Testis (tissue), 3 donors: ENCODE results near the gene CEMIP. TPM values are rescaled to one million over a fixed set of nuclear protein-coding genes. Genes with fewer than 3 reads are reported as not detected.

Source experiments
- DNase-seq: peaks from one replicate; pipeline ENCODE4 v3.0.0-alpha.2; 2019
- H3K27ac ChIP-seq, 2 donors: fragments of 200-600 bp; sonication (generic); one replicate each; pipeline ENCODE4 v1.5.1; 2019
- H3K27me3 ChIP-seq: fragments of 200-600 bp; sonication (generic); one replicate; pipeline ENCODE4 v1.5.1; 2019
- H3K36me3 ChIP-seq: fragments of 200-600 bp; sonication (generic); one replicate; pipeline ENCODE4 v1.5.1; 2017; ENCODE audit warnings: low read depth; ENCODE audit errors: missing control alignments
- H3K4me1 ChIP-seq: fragments of 200-600 bp; sonication (generic); one replicate; pipeline ENCODE4 v1.5.1; 2019
- H3K4me3 ChIP-seq, 2 donors: fragments of 200-600 bp; sonication (generic); one replicate each; pipeline ENCODE4 v1.5.1; 2017 to 2019
- H3K9me3 ChIP-seq: fragments of 200-600 bp; sonication (generic); one replicate; pipeline ENCODE4 v1.5.1; 2017
- CTCF ChIP-seq, 3 experiments: fragments of 450-650 bp in 2 of 3; fragments of 200-600 bp in 1 of 3; sonication (generic) in 1 of 3; IDR thresholded peaks; one replicate each; pipeline ENCODE4 v1.5.1; 2016 to 2019; ENCODE audit warnings: antibody characterized with exemption in 3 of 3, mild to moderate bottlenecking in 2 of 3, moderate library complexity in 1 of 3
- POLR2A ChIP-seq: fragments of 450-650 bp; IDR thresholded peaks from one replicate; pipeline ENCODE4 v1.6.1; 2017; ENCODE audit warnings: antibody characterized with exemption, mild to moderate bottlenecking, moderate library complexity
- WGBS, 2 donors: methylation state at CpG; one replicate each; pipeline ENCODE4 v1.1.5; 2018; 5-methylcytosine and 5-hydroxymethylcytosine counted together
- intact Hi-C: fragments of 100-400 bp; cut with DNase I; formaldehyde crosslinking; loops from one replicate; pipeline ENCODE4 v1.15.1; 2023; ENCODE audit warnings: low total_unique reads
- polyA plus RNA-seq: library from polyadenylated mRNA; stranded (reverse); fragments of 350-450 nt; fragmentation: Illumina TruSeq; extraction: RNeasy Lipid Tissue Mini Kit (QIAGEN cat#74804); gene quantifications from one replicate; pipeline ENCODE4 v1.2.3, GENCODE V29; 2014; ENCODE audit warnings: low read depth, low replicate concordance; ENCODE audit not compliant: insufficient read depth
- total RNA-seq, 2 donors: library from RNA; depleted of rRNA; stranded (reverse); fragments of >200 nt; gene quantifications; one replicate each; pipeline ENCODE4 v1.2.3, GENCODE V29; 2016

CEMIP gene
- total and polyA plus RNA-seq, 3 donors from 2014 or later = 7.5 to 21.5 (median 8.3) TPM

GRCh38 chr15:80819001-80819400 lies 39.8 kb downstream of the CEMIP start:
- intact Hi-C loops = no loop called here
- Histone ChIP-seq H3K4me3 (no peak overlapping the region), H3K4me1 (no peaks in the 10 kb centered on the region), H3K27ac (no peak overlapping the region), H3K27me3 (no peaks in the 10 kb centered on the region), H3K9me3 (no peaks in the 10 kb centered on the region), H3K36me3 (no peaks in the 10 kb centered on the region)
- TF ChIP-seq POLR2A = no peak
- TF ChIP-seq CTCF (IDR thresholded peaks at IDR 0.05) = no peak
- no peak for DNase-seq

GRCh38 chr15:80820092-80820491 lies 40.9 kb downstream of the CEMIP start:
- no peak for DNase-seq
- H3K36me3 ChIP-seq = no peaks in the 10 kb centered on the region
- H3K9me3 ChIP-seq = no peaks in the 10 kb centered on the region
- intact Hi-C loops = no loop called here
- WGBS, 2 donors = 65 to 68% methylated on average over 3 of the region's 3 CpGs
- H3K4me3 ChIP-seq = no peak overlapping the region
- TF ChIP-seq POLR2A (no peak), CTCF (IDR thresholded peaks at IDR 0.05) (no peak)
- no peaks in the 10 kb centered on the region for H3K27me3 ChIP-seq
- no peak overlapping the region for H3K27ac ChIP-seq
- H3K4me1 ChIP-seq = no peaks in the 10 kb centered on the region

GRCh38 chr15:80822256-80822655 lies 43.1 kb downstream of the CEMIP start:
- Histone ChIP-seq H3K36me3 (no peaks in the 10 kb centered on the region), H3K27ac (no peak overlapping the region), H3K27me3 (no peaks in the 10 kb centered on the region), H3K4me3 (no peak overlapping the region), H3K9me3 (no peaks in the 10 kb centered on the region), H3K4me1 (no peaks in the 10 kb centered on the region)
- 92 to 93% methylated on average over 2 to 3 of the region's 3 CpGs for WGBS, 2 donors
- DNase-seq = no peak
- no peak for TF ChIP-seq CTCF (IDR thresholded peaks at IDR 0.05)
- no peak for TF ChIP-seq POLR2A
- intact Hi-C loops = no loop called here

GRCh38 chr15:80822676-80823075 lies 43.5 kb downstream of the CEMIP start:
- Histone ChIP-seq H3K4me1 (no peaks in the 10 kb centered on the region), H3K9me3 (no peaks in the 10 kb centered on the region), H3K27ac (no peak overlapping the region), H3K27me3 (no peaks in the 10 kb centered on the region), H3K36me3 (no peaks in the 10 kb centered on the region), H3K4me3 (no peak overlapping the region)
- 84 to 86% methylated on average over 6 of the region's 6 CpGs for WGBS, 2 donors
- DNase-seq = no peak
- TF ChIP-seq CTCF (IDR thresholded peaks at IDR 0.05) (no peak), POLR2A (no peak)
- intact Hi-C loops = no loop called here

- no peak for DNase-seq
- 78 to 90% methylated on average over 6 of the region's 6 CpGs for WGBS, 2 donors
- intact Hi-C loops = no loop called here
- no peaks in the 10 kb centered on the region for H3K4me1 ChIP-seq
- no peaks in the 10 kb centered on the region for H3K36me3 ChIP-seq
- H3K27me3 ChIP-seq = no peaks in the 10 kb centered on the region
- H3K27ac ChIP-seq = no peak overlapping the region
- TF ChIP-seq CTCF (IDR thresholded peaks at IDR 0.05) (no peak), POLR2A (no peak)
- no peak overlapping the region for H3K4me3 ChIP-seq
- no peaks in the 10 kb centered on the region for H3K9me3 ChIP-seq
Observed at GRCh38 chr15:80823120-80823519, 44.0 kb downstream of the CEMIP start.
